Measurements from ENCODE around the gene SRRM4. TPM values are rescaled to one million over a fixed set of nuclear protein-coding genes. Genes with fewer than 3 reads are reported as not detected.

Gene SRRM4
- total and polyA plus RNA-seq, 2 experiments from 2014 or later = 0.53 to 0.63 TPM

DNA sequence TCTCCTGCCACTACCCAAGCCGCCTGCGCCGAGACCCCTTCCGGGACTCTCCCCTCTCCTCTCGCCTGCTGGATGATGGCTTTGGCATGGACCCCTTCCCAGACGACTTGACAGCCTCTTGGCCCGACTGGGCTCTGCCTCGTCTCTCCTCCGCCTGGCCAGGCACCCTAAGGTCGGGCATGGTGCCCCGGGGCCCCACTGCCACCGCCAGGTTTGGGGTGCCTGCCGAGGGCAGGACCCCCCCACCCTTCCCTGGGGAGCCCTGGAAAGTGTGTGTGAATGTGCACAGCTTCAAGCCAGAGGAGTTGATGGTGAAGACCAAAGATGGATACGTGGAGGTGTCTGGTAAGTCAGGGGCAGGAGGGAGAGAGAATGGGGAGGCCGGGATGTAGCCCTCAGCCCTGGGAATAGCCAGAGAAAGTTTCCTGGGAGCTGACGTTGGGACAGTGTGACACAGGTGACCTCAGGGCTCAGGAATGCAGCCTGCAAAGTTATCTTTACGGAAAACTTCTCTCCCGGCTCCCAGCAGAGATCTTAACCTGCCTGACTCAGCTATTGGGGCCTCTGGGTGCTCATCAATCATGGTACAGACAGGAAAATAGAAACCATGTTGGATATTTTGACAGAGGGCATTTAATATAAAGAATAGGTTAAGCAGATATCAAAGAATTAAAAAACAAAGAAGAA lies 198.1 kb downstream of the SRRM4 start:
- H3K4me2 ChIP-seq = peak overlapping the region; percentile 91
- peaks cover 45% of the 10 kb centered on the region for H3K4me1 Mint-ChIP-seq
- H3K9me2 ChIP-seq (ENCODE audit: insufficient read depth) = no peaks in the 10 kb centered on the region
- H3K36me3 ChIP-seq (ENCODE audit: insufficient read depth) = no peaks in the 10 kb centered on the region
- peaks cover 43% of the 10 kb centered on the region for H3K4me1 ChIP-seq (ENCODE audit: insufficient read depth)
- no peaks in the 10 kb centered on the region for H3K36me3 Mint-ChIP-seq (ENCODE audit: low read depth)
- TF ChIP-seq, protein P1, sequence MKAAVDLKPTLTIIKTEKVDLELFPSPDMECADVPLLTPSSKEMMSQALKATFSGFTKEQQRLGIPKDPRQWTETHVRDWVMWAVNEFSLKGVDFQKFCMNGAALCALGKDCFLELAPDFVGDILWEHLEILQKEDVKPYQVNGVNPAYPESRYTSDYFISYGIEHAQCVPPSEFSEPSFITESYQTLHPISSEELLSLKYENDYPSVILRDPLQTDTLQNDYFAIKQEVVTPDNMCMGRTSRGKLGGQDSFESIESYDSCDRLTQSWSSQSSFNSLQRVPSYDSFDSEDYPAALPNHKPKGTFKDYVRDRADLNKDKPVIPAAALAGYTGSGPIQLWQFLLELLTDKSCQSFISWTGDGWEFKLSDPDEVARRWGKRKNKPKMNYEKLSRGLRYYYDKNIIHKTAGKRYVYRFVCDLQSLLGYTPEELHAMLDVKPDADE (IDR thresholded peaks at IDR 0.05) = no peak
- TF ChIP-seq NANOG (IDR thresholded peaks at IDR 0.05; ENCODE audit: borderline replicate concordance) (no peak), ZNF114 (CRISPR knock-in tag; IDR thresholded peaks at IDR 0.05) (no peak), POLR2AphosphoS5 (IDR thresholded peaks at IDR 0.05; ENCODE audit: low read depth) (no peak), ZNF331 (CRISPR knock-in tag; IDR thresholded peaks at IDR 0.05; ENCODE audit: low read depth) (no peak), CREB1 (CRISPR knock-in tag; IDR thresholded peaks at IDR 0.05; ENCODE audit: low read depth) (no peak), EZH2phosphoT487 (IDR thresholded peaks at IDR 0.05; ENCODE audit: unreplicated experiment) (no peak), JUNB (IDR thresholded peaks at IDR 0.05; ENCODE audit: unreplicated experiment) (no peak), EZH2 (IDR thresholded peaks at IDR 0.05; ENCODE audit: low read depth, unreplicated experiment) (no peak), STAT1 (IDR thresholded peaks at IDR 0.05; ENCODE audit: unreplicated experiment) (no peak)
- TF ChIP-seq, protein P2, sequence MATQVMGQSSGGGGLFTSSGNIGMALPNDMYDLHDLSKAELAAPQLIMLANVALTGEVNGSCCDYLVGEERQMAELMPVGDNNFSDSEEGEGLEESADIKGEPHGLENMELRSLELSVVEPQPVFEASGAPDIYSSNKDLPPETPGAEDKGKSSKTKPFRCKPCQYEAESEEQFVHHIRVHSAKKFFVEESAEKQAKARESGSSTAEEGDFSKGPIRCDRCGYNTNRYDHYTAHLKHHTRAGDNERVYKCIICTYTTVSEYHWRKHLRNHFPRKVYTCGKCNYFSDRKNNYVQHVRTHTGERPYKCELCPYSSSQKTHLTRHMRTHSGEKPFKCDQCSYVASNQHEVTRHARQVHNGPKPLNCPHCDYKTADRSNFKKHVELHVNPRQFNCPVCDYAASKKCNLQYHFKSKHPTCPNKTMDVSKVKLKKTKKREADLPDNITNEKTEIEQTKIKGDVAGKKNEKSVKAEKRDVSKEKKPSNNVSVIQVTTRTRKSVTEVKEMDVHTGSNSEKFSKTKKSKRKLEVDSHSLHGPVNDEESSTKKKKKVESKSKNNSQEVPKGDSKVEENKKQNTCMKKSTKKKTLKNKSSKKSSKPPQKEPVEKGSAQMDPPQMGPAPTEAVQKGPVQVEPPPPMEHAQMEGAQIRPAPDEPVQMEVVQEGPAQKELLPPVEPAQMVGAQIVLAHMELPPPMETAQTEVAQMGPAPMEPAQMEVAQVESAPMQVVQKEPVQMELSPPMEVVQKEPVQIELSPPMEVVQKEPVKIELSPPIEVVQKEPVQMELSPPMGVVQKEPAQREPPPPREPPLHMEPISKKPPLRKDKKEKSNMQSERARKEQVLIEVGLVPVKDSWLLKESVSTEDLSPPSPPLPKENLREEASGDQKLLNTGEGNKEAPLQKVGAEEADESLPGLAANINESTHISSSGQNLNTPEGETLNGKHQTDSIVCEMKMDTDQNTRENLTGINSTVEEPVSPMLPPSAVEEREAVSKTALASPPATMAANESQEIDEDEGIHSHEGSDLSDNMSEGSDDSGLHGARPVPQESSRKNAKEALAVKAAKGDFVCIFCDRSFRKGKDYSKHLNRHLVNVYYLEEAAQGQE (IDR thresholded peaks at IDR 0.05; ENCODE audit: unreplicated experiment) = no peak
- TF ChIP-seq, protein P3, sequence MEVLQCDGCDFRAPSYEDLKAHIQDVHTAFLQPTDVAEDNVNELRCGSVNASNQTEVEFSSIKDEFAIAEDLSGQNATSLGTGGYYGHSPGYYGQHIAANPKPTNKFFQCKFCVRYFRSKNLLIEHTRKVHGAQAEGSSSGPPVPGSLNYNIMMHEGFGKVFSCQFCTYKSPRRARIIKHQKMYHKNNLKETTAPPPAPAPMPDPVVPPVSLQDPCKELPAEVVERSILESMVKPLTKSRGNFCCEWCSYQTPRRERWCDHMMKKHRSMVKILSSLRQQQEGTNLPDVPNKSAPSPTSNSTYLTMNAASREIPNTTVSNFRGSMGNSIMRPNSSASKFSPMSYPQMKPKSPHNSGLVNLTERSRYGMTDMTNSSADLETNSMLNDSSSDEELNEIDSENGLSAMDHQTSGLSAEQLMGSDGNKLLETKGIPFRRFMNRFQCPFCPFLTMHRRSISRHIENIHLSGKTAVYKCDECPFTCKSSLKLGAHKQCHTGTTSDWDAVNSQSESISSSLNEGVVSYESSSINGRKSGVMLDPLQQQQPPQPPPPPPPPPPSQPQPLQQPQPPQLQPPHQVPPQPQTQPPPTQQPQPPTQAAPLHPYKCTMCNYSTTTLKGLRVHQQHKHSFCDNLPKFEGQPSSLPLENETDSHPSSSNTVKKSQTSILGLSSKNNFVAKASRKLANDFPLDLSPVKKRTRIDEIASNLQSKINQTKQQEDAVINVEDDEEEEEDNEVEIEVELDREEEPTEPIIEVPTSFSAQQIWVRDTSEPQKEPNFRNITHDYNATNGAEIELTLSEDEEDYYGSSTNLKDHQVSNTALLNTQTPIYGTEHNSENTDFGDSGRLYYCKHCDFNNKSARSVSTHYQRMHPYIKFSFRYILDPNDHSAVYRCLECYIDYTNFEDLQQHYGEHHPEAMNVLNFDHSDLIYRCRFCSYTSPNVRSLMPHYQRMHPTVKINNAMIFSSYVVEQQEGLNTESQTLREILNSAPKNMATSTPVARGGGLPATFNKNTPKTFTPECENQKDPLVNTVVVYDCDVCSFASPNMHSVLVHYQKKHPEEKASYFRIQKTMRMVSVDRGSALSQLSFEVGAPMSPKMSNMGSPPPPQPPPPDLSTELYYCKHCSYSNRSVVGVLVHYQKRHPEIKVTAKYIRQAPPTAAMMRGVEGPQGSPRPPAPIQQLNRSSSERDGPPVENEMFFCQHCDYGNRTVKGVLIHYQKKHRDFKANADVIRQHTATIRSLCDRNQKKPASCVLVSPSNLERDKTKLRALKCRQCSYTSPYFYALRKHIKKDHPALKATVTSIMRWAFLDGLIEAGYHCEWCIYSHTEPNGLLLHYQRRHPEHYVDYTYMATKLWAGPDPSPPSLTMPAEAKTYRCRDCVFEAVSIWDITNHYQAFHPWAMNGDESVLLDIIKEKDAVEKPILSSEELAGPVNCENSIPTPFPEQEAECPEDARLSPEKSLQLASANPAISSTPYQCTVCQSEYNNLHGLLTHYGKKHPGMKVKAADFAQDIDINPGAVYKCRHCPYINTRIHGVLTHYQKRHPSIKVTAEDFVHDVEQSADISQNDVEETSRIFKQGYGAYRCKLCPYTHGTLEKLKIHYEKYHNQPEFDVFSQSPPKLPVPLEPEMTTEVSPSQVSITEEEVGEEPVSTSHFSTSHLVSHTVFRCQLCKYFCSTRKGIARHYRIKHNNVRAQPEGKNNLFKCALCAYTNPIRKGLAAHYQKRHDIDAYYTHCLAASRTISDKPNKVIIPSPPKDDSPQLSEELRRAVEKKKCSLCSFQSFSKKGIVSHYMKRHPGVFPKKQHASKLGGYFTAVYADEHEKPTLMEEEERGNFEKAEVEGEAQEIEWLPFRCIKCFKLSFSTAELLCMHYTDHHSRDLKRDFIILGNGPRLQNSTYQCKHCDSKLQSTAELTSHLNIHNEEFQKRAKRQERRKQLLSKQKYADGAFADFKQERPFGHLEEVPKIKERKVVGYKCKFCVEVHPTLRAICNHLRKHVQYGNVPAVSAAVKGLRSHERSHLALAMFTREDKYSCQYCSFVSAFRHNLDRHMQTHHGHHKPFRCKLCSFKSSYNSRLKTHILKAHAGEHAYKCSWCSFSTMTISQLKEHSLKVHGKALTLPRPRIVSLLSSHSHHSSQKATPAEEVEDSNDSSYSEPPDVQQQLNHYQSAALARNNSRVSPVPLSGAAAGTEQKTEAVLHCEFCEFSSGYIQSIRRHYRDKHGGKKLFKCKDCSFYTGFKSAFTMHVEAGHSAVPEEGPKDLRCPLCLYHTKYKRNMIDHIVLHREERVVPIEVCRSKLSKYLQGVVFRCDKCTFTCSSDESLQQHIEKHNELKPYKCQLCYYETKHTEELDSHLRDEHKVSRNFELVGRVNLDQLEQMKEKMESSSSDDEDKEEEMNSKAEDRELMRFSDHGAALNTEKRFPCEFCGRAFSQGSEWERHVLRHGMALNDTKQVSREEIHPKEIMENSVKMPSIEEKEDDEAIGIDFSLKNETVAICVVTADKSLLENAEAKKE (CRISPR knock-in tag; IDR thresholded peaks at IDR 0.05) = no peak
- TF ChIP-seq, protein P4, sequence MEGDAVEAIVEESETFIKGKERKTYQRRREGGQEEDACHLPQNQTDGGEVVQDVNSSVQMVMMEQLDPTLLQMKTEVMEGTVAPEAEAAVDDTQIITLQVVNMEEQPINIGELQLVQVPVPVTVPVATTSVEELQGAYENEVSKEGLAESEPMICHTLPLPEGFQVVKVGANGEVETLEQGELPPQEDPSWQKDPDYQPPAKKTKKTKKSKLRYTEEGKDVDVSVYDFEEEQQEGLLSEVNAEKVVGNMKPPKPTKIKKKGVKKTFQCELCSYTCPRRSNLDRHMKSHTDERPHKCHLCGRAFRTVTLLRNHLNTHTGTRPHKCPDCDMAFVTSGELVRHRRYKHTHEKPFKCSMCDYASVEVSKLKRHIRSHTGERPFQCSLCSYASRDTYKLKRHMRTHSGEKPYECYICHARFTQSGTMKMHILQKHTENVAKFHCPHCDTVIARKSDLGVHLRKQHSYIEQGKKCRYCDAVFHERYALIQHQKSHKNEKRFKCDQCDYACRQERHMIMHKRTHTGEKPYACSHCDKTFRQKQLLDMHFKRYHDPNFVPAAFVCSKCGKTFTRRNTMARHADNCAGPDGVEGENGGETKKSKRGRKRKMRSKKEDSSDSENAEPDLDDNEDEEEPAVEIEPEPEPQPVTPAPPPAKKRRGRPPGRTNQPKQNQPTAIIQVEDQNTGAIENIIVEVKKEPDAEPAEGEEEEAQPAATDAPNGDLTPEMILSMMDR (conservative IDR thresholded peaks at IDR 0.05; ENCODE audit: low read depth in 2 of 2) = no peak
- DNase-seq (ENCODE audit: low spot score) (peak; percentile 83), ATAC-seq (peak; percentile 58)
- H3K27me3 ChIP-seq (ENCODE audit: insufficient read depth) = no peaks in the 10 kb centered on the region
- H3K27ac ChIP-seq (ENCODE audit: low read depth) = no peak overlapping the region
- peak overlapping the region; percentile 58 for H3K4me3 Mint-ChIP-seq
- no peaks in the 10 kb centered on the region for H3K9me3 Mint-ChIP-seq
- H3K4me3 ChIP-seq = peak overlapping the region; percentile 57; the same call in 1 of the 2 replicates
- H3K79me2 ChIP-seq (replicated peaks; ENCODE audit: insufficient read depth) = no peaks in the 10 kb centered on the region
- H4K20me1 ChIP-seq (replicated peaks; ENCODE audit: insufficient read depth) = no peaks in the 10 kb centered on the region
- no peaks in the 10 kb centered on the region for H3F3A ChIP-seq (replicated peaks; ENCODE audit: low read depth)
- H3K27me3 Mint-ChIP-seq (ENCODE audit: insufficient read depth, low read depth, poor library complexity) = peaks cover 3% of the 10 kb centered on the region
- H2AFZ ChIP-seq = peak overlapping the region; percentile 63
- peak overlapping the region; percentile 79 for H3K27ac Mint-ChIP-seq
